HepG2 (cell line): ENCODE measurements around the gene BICDL2. TPM values are rescaled to one million over a fixed set of nuclear protein-coding genes. Genes with fewer than 3 reads are reported as not detected.

Source experiments
- DNMT1 ChIP-seq: sonication (generic); formaldehyde crosslinking; IDR thresholded peaks from 2 replicates; pipeline ENCODE4 v1.5.1; 2020; ENCODE audit warnings: mild to moderate bottlenecking, missing genetic modification reagents
- GFI1 ChIP-seq: sonication (generic); formaldehyde crosslinking; IDR thresholded peaks from 2 replicates; pipeline ENCODE4 v1.5.0; 2020; ENCODE audit warnings: missing genetic modification reagents, mild to moderate bottlenecking, borderline replicate concordance
- HDAC6 ChIP-seq: fragments of 200-600 bp; sonication (generic); IDR thresholded peaks from 2 replicates; pipeline ENCODE4 v1.7.0; 2017; ENCODE audit warnings: mild to moderate bottlenecking, antibody characterized with exemption, low read length, low read depth
- HOXA9 ChIP-seq: sonication (generic); formaldehyde crosslinking; IDR thresholded peaks from 2 replicates; pipeline ENCODE4 v1.8.1; 2022; ENCODE audit warnings: missing genetic modification reagents, mild to moderate bottlenecking, moderate library complexity, borderline replicate concordance
- JDP2 ChIP-seq: sonication (generic); formaldehyde crosslinking; IDR thresholded peaks from 2 replicates; pipeline ENCODE4 v1.8.1; 2022; ENCODE audit warnings: missing genetic modification reagents, borderline replicate concordance
- KLF16 ChIP-seq, 2 experiments: sonication (generic) in 1 of 2; formaldehyde crosslinking in 1 of 2; IDR thresholded peaks; 2 replicates each; pipeline versions ENCODE4 v1.6.1 to v1.8.0; 2016 to 2023; ENCODE audit warnings: missing genetic modification reagents in 2 of 2, missing compliant biosample characterization in 1 of 2
- MLXIP ChIP-seq: sonication (generic); formaldehyde crosslinking; IDR thresholded peaks from 2 replicates; pipeline ENCODE4 v1.9.0; 2021; ENCODE audit warnings: missing genetic modification reagents, borderline replicate concordance
- RCOR2 ChIP-seq: IDR thresholded peaks from 2 replicates; pipeline ENCODE4 v1.6.1; 2016; ENCODE audit warnings: missing biosample characterization, missing genetic modification reagents
- RFX5 ChIP-seq: IDR thresholded peaks from 2 replicates; pipeline ENCODE4 v1.6.1; 2011; ENCODE audit warnings: low read depth, low read length, improper control_type of control experiment
- RXRA ChIP-seq: sonication (generic); formaldehyde crosslinking; IDR thresholded peaks from 2 replicates; pipeline ENCODE4 v1.5.1; 2020; ENCODE audit warnings: missing genetic modification reagents
- SNAPC2 ChIP-seq: sonication (generic); formaldehyde crosslinking; IDR thresholded peaks from 2 replicates; pipeline ENCODE4 v1.8.1; 2022; ENCODE audit warnings: mild to moderate bottlenecking, missing genetic modification reagents
- ZBTB14 ChIP-seq: sonication (generic); formaldehyde crosslinking; IDR thresholded peaks from 2 replicates; pipeline ENCODE4 v1.4.0; 2020; ENCODE audit warnings: missing genetic modification reagents
- ZBTB7A ChIP-seq: sonication (generic); formaldehyde crosslinking; IDR thresholded peaks from 2 replicates; pipeline ENCODE4 v1.8.0; 2022; ENCODE audit warnings: mild to moderate bottlenecking, missing genetic modification reagents
- ZGPAT ChIP-seq: IDR thresholded peaks from 2 replicates; pipeline ENCODE4 v1.6.1; 2016; ENCODE audit warnings: mild to moderate bottlenecking
- ZNF260 ChIP-seq: sonication (generic); formaldehyde crosslinking; IDR thresholded peaks from 2 replicates; pipeline ENCODE4 v1.4.0; 2020; ENCODE audit warnings: missing genetic modification reagents, low read depth, mild to moderate bottlenecking, borderline replicate concordance
- ZNF562 ChIP-seq: sonication (generic); formaldehyde crosslinking; IDR thresholded peaks from 2 replicates; pipeline ENCODE4 v1.8.0; 2022; ENCODE audit warnings: missing genetic modification reagents, borderline replicate concordance
- ZSCAN9 ChIP-seq: IDR thresholded peaks from 2 replicates; pipeline ENCODE4 v1.6.1; 2016; ENCODE audit warnings: borderline replicate concordance
- polyA plus RNA-seq, 8 experiments: library from polyadenylated mRNA; depleted of rRNA in 3 of 8; stranded (reverse) in 7 of 8; unstranded in 1 of 8; fragments of >200 nt; fragmentation: Illumina TruSeq in 4 of 8; extraction: Trizol in 4 of 8; gene quantifications; 2 replicates each; pipeline versions ENCODE4 v1.2.1 to v1.2.3, GENCODE V29; 2011 to 2016; ENCODE audit warnings: low read depth in 4 of 8, missing spikeins in 1 of 8, mixed read lengths in 1 of 8; ENCODE audit not compliant: insufficient read depth in 1 of 8
- total RNA-seq, 5 experiments: library from RNA; depleted of rRNA; stranded (reverse); fragments of >200 nt; fragmentation: Illumina TruSeq; extraction: Trizol; gene quantifications; 2 replicates each; pipeline ENCODE4 v1.2.3, GENCODE V29; 2016; ENCODE audit warnings: low read depth in 1 of 5
- TF ChIP-seq, protein P1 (sequence below): sonication (generic); formaldehyde crosslinking; IDR thresholded peaks from 2 replicates; pipeline ENCODE4 v1.5.1; 2020; ENCODE audit warnings: mild to moderate bottlenecking, missing genetic modification reagents, moderate library complexity

BICDL2 gene
- total and polyA plus RNA-seq, 2 of the 13 experiments (the other 11 are each of a cell fraction or from before 2014, with no cell fraction given), result 0.12 TPM; not detected in 1

GRCh38 chr16:3023669-3024478 lies 12.9 kb downstream of the BICDL2 start, which contains the start of the genes HCFC1R1 and THOC6 (continued):
- TF ChIP-seq JDP2 (CRISPR knock-in tag), result no peak
- TF ChIP-seq, protein P1, sequence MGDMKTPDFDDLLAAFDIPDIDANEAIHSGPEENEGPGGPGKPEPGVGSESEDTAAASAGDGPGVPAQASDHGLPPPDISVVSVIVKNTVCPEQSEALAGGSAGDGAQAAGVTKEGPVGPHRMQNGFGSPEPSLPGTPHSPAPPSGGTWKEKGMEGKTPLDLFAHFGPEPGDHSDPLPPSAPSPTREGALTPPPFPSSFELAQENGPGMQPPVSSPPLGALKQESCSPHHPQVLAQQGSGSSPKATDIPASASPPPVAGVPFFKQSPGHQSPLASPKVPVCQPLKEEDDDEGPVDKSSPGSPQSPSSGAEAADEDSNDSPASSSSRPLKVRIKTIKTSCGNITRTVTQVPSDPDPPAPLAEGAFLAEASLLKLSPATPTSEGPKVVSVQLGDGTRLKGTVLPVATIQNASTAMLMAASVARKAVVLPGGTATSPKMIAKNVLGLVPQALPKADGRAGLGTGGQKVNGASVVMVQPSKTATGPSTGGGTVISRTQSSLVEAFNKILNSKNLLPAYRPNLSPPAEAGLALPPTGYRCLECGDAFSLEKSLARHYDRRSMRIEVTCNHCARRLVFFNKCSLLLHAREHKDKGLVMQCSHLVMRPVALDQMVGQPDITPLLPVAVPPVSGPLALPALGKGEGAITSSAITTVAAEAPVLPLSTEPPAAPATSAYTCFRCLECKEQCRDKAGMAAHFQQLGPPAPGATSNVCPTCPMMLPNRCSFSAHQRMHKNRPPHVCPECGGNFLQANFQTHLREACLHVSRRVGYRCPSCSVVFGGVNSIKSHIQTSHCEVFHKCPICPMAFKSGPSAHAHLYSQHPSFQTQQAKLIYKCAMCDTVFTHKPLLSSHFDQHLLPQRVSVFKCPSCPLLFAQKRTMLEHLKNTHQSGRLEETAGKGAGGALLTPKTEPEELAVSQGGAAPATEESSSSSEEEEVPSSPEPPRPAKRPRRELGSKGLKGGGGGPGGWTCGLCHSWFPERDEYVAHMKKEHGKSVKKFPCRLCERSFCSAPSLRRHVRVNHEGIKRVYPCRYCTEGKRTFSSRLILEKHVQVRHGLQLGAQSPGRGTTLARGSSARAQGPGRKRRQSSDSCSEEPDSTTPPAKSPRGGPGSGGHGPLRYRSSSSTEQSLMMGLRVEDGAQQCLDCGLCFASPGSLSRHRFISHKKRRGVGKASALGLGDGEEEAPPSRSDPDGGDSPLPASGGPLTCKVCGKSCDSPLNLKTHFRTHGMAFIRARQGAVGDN (CRISPR knock-in tag), result peak; percentile 91
- peak; percentile 96 for TF ChIP-seq SNAPC2 (CRISPR knock-in tag)
- no peak for TF ChIP-seq ZBTB14 (CRISPR knock-in tag)
- no peak for TF ChIP-seq HOXA9 (CRISPR knock-in tag)
- no peak for TF ChIP-seq RFX5
- TF ChIP-seq HDAC6, result no peak
- TF ChIP-seq RCOR2 (CRISPR knock-in tag), result no peak
- TF ChIP-seq ZNF260 (CRISPR knock-in tag), result no peak
- TF ChIP-seq DNMT1, result no peak
- peak; percentile 76; the same call in 1 of the 2 replicates for TF ChIP-seq RXRA (CRISPR knock-in tag)
- peak; percentile 51; the same call in 1 of the 2 replicates for TF ChIP-seq ZSCAN9 (CRISPR knock-in tag)
- peak; percentile 94 for TF ChIP-seq ZGPAT
- TF ChIP-seq GFI1 (CRISPR knock-in tag), result peak; percentile 55; the same call in 1 of the 2 replicates
- 0 out of 2 replicates have a peak, but pooled peaks have one; percentile 57 for TF ChIP-seq ZBTB7A
- no peak; the same call in 1 of the 2 replicates for TF ChIP-seq ZNF562 (CRISPR knock-in tag)
- no peak for TF ChIP-seq MLXIP (CRISPR knock-in tag)
- TF ChIP-seq KLF16 (CRISPR knock-in tag; IDR thresholded peaks at IDR 0.05), result peak in 1 of 2 experiments; percentile 87; a peak in 2 of 4 replicates
